GM21526 (cell line): ENCODE measurements around the gene STAM.

Experiments
- ATAC-seq: cut with Tn5 transposase; IDR thresholded peaks from one replicate; pipeline ENCODE4 v1.9.1; 2021; ENCODE audit warnings: moderate library complexity; ENCODE audit not compliant: unreplicated experiment, low FRiP score

STAM gene

GRCh38 chr10:17671307-17671706 is 27.4 kb downstream of the STAM start:
- ATAC-seq: no peak

GRCh38 chr10:17673471-17674061 is 29.6 kb downstream of the STAM start:
- ATAC-seq: no peak

DNA sequence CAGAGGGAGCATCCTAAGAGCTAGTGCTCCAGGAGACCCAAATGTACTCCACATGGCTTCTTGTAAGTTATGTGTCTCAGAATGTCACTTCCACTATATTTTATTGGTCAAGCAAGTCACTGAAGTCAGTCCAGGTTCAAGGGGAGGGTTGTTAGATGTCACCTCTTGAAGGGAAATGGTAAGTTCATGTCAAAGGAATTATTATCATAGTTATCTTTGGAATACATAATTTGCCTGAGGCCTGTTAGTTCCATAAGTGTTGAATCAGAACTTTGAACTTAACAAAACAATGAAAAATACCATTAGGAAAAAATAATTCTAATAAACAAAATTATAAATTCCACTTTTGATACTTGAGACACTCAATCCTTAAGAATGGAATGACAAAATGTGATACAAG is 30.6 kb downstream of the STAM start:
- no peak for ATAC-seq

GRCh38 chr10:17675638-17676037 is 31.7 kb downstream of the STAM start:
- no peak for ATAC-seq

- no peak for ATAC-seq
Measured at GRCh38 chr10:17676919-17677318, 33.0 kb downstream of the STAM start.

DNA sequence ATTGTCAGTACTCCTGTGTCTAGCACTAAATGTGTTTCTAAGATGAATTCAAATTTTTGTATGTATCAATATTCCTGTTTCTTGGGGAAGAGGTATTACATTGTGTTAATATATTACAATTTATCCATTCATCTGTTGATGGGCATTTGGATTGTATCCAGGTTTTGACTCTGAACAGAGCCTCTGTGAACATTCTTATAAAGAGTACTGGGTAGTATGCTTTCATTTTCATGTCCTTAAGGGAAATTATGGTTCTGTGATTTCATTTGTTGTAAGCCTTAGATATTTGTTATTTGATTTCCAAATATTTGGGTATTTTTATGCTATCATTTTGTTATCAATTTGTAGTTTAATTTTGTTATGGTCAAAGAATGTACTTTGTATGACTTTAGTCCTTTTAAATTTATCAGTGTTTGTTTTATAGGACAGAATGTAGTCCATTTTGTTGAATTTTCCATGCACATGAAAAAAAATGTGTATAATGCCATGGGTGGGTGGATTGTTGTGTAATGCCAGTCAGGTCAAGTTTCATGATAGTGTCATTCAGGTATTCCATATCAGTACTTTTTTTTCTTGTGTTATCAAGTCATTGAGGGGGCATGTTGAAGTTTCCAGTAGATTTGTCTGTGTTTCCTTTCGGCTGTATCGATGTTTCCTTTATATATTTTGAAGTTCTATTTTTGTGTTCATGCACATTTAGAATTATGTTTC is 38.4 kb downstream of the STAM start:
- no peak for ATAC-seq

GRCh38 chr10:17683541-17683940 is 39.6 kb downstream of the STAM start:
- no peak for ATAC-seq

- peak; percentile 67 for ATAC-seq
Measured at GRCh38 chr10:17684537-17684936, 40.6 kb downstream of the STAM start.

DNA sequence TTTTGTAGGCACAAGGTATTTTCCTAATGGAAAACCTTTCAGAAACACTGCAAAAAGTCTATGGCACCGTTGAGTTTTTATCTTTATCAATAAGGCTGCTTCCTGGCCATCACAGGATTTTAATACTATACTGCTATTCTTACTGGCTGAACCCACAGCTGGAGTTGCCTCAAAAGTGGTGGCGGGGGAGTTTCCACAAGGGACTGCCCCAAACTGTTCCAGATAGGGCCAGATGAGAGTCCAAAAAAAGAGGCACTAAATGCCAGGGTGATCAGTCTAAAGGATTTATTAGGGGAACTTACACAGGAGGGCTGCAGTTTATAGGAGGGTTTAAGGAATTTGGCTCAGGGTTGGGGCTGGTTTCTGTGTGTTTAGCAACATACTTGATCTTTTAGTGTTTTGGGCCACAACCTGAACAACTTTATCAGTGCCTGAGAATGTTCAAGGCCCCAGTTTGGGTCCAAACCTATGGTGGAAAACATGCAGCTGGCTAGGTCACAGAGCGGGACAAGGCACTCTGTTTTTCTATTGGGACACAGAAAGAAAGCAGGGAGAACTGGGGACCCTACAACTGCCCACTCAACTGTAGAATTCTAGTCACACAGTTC is 41.4 kb downstream of the STAM start:
- no peak for ATAC-seq

DNA sequence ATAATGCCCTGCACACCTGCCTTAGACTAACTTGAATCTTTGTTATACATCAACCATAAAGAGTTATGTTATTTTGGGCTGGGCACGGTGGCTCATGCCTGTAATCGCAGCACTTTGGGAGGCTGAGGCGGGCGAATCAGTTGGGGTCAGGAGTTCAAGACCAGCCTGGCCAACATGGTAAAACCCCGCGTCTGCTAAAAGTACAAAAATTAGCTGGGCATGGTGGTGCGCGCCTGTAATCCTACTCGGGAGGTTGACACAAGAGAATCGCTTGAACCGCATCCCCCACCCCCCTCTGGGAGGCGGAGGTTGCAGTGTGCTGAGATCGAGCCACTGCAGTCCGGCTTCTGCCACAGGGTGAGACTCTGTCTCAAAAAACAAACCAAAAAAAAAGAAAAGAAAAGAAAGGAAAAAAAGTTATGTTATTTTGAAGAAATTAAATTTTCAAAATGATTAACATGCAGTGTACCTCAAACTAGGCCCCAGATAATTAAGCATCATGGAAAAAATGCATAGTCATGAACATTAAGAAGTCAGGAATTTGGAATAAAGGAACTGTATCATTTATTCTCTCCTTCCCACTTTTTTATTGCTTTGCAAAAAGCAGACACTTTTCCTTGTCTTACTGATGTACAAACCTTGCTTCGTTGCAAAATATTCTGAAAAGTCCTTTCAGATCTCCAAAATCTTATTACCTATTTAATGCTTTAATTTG is 43.3 kb downstream of the STAM start:
- no peak for ATAC-seq

GRCh38 chr10:17689137-17689536 is 45.2 kb downstream of the STAM start:
- no peak for ATAC-seq

GRCh38 chr10:17693009-17693408 is 49.1 kb downstream of the STAM start:
- ATAC-seq: no peak

DNA sequence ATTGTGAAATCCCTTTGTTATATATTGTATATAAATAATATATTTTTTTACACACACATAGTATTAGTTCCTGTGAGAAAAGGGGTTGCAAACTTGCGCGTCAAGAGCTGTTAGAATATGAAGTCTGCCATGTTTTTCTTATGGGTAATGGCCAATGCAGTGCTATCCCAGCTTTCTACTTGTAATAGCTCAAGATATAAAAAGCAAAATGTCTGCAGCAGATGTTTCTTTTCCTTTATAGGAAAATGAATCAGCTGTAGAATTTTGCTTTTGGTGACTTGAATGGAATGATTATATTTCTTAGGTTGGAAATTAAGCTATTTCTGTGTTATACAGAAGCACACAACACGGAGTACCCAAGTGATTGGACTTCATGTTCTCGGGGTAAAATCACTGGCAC is 54.7 kb downstream of the STAM start:
- ATAC-seq: no peak

DNA sequence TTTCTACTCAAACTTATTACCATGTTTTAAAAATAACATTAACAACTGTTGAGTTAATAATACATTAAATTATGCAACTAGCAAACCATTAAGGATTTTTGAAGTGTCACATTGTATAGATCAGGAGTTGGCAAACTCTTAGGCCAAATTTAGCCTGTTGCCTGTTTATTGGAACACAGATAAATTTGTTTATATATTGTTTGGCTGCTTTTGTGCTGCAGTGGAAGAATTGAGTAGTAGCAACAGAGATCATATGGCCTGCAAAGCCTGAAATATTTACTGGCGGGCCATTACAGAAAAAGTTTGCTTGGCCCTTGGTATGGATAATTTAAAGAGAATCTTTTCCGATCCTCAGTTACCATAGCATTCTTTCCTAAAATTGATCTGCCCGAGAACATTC is 57.4 kb downstream of the STAM start:
- ATAC-seq: no peak

GRCh38 chr10:17703706-17704105 is 59.8 kb downstream of the STAM start:
- no peak for ATAC-seq

DNA sequence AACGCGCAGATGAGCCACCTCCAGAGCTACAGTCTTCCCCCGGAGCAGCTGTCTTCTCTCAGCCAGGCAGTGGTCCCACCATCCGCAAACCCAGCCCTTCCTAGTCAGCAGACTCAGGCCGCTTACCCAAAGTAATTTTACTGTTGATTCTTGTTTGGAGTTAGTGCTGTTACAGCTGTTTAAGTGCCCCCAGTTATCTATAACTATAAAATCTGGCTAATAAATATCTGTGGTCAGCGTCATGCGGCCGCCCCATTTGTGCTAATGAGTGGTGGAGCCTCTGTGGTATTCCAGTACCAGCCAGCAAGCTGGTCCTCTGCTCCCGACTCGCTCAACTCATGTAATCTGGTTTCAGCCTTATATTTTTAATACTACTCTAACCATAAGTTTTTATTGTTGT is 64.9 kb downstream of the STAM start:
- ATAC-seq: no peak

DNA sequence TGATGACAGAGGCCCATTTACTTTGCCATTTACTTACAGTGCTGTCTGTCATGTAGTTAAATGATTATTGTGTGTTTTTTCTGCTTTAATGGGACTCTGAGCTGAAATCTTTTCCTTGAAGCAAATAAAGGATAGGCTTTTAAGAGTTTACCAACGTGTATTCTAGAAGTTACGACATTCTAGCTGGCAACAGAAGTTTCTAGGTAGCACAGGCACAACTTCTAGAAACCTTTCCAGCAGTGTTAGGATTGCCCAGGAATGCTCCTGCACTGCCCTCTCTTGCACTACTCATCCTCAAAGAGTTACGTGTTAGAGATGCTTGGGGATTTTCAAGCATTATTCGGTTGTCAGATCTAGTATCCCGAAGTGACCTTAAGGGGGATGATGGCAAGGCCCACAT is 65.5 kb downstream of the STAM start:
- no peak for ATAC-seq

DNA sequence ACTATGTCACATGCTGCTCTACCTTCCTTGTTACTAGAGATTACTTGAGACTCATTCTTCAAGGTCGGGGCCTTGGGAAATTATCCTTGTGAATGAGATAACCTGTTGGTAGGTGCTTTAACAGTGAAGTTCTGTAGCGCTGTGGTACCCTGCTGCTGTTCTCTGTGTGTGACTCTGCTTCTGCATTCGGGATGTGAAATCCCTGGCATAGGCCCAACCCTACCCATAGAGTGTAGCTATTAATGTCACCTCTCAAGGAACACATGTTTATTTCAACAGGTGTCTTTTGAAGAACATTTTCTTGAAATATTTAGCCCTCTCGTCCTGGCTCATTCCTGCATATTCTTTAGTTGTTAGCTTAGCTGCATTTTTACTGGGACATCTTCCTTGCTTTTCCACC is 66.2 kb downstream of the STAM start:
- ATAC-seq: no peak

DNA sequence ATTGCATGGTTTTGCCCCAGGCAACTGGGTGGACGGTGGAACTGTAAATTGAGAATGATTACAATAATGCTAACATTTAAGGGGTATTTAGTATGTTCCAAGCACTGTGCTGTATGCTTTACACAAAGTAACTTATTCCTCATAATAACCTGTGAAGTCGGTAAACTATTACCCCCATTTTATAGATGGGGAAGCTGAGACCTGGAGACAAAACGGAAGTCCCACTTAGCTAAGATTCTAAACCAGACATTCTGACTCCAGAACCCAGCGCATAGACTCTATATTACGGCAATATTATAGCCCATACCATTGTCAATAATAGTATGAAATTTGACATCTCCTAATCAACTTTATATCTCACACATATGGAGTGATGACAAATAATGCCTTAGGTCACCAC is 68.1 kb downstream of the STAM start:
- ATAC-seq: no peak

DNA sequence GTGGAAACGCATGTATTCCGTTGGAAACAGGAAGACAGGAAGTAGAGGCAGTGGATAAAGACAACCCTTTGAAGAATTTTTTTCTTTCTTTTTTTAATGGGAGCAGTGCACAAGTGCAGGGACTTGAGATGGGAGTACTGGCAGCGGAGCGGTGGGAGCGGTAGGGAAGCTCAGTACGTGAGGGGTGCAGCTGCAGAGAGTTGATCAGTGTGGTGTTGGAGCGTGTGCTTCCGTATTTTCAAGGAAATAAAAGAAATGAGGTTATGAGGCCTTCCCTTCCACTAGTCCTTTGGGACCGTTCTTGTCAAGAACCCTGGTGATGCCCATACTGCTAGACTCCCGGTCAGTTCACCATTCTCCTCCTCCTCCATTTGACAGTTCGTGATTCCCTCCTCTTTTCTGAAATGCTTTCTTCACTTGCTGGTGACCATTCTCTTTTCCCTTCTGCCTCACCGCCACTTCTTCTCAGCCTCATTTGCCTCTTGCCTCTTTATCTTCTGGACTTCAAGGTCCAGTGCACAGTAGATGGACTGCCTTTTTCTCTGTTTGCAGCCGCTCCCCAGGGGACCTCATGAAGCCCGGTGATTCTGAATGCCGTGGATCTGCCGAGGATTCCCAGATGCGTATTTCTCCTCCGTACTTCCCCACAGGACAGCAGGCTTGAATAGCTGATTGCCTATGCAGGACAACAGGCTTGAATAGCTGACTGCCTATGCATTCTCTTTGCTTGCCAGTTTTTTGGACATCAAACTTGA is 68.9 kb downstream of the STAM start:
- no peak for ATAC-seq

GRCh38 chr10:17713758-17714157 is 69.8 kb downstream of the STAM start:
- ATAC-seq: no peak
